A673 (cell line): ENCODE results near the gene SNAP25. TPM values are rescaled to one million over a fixed set of nuclear protein-coding genes. Genes with fewer than 3 reads are reported as not detected.

Experiments
- BruUV-seq: library from RNA; stranded (reverse); fragments of 400-500 nt; replicated peaks from 2 replicates; lab custom pipeline; 2021; lab: Mats Ljungman, UMichigan
- CTCF ChIA-PET: fragments of 300-600 bp; sonication (Branson Sonifier 250); formaldehyde crosslinking; loops from one replicate; lab custom pipeline; 2022; ENCODE audit warnings: antibody characterized with exemption; lab: Charles Lee
- POLR2A ChIA-PET: fragments of 300-600 bp; sonication (Branson Sonifier 250); formaldehyde crosslinking; loops from one replicate; lab custom pipeline; 2022; ENCODE audit warnings: antibody characterized with exemption; ENCODE audit not compliant: low non-redundant PET; lab: Charles Lee
- DNase-seq: peaks from one replicate; pipeline ENCODE4 v3.0.0-alpha.2; 2015; ENCODE audit warnings: low spot score
- H3K27ac ChIP-seq: fragments of 200-600 bp; sonication (generic); 2 replicates; pipeline ENCODE4 v1.5.1; 2016; ENCODE audit warnings: mixed run types, low read depth, mild to moderate bottlenecking, mixed read lengths, antibody characterized with exemption, low read length; ENCODE audit not compliant: poor library complexity, severe bottlenecking
- H3K27me3 ChIP-seq: fragments of 200-600 bp; sonication (generic); replicated peaks from 2 replicates; pipeline ENCODE4 v1.6.1; 2017; ENCODE audit warnings: mixed run types, low read depth, mild to moderate bottlenecking, mixed read lengths, antibody characterized with exemption, low read length; ENCODE audit not compliant: insufficient read depth, poor library complexity
- H3K36me3 ChIP-seq: fragments of 200-600 bp; sonication (generic); 2 replicates; pipeline ENCODE4 v1.6.1; 2016; ENCODE audit warnings: mixed run types, mild to moderate bottlenecking, mixed read lengths, antibody characterized with exemption, low read length; ENCODE audit not compliant: insufficient read depth, poor library complexity, severe bottlenecking
- H3K4me1 ChIP-seq: fragments of 200-600 bp; sonication (generic); 2 replicates; pipeline ENCODE4 v1.6.1; 2017; ENCODE audit warnings: mixed run types, mild to moderate bottlenecking, mixed read lengths, antibody characterized with exemption, low read length; ENCODE audit not compliant: insufficient read depth, poor library complexity, severe bottlenecking
- H3K4me3 ChIP-seq: fragments of 200-600 bp; sonication (generic); 2 replicates; pipeline ENCODE4 v1.5.1; 2016; ENCODE audit warnings: low read depth, mixed run types, mild to moderate bottlenecking, mixed read lengths, low read length; ENCODE audit not compliant: poor library complexity, severe bottlenecking
- H3K9me3 ChIP-seq: fragments of 200-600 bp; sonication (generic); 2 replicates; pipeline ENCODE4 v1.6.1; 2016; ENCODE audit warnings: mixed run types, low read depth, mild to moderate bottlenecking, mixed read lengths, antibody characterized with exemption, low read length; ENCODE audit not compliant: poor library complexity, severe bottlenecking
- CTCF ChIP-seq: fragments of 300-800, 200-600 bp; sonication (generic); conservative IDR thresholded peaks from 2 replicates; pipeline ENCODE4 v1.5.1; 2017; ENCODE audit warnings: low read depth, mild to moderate bottlenecking, antibody characterized with exemption, low read length, moderate library complexity, mixed read lengths
- EZH2 ChIP-seq: fragments of 200-600 bp; sonication (generic); IDR thresholded peaks from 2 replicates; pipeline ENCODE4 v1.6.1; 2017; ENCODE audit warnings: borderline replicate concordance, low read depth, mild to moderate bottlenecking, mixed read lengths, antibody characterized with exemption, low read length; ENCODE audit not compliant: poor library complexity, severe bottlenecking
- intact Hi-C: fragments of 100-400 bp; cut with micrococcal nuclease; formaldehyde crosslinking; loops from one replicate; pipeline ENCODE4 v1.10.0; 2022; ENCODE audit not compliant: unreplicated experiment
- total RNA-seq: library from RNA; stranded (reverse); gene quantifications from 2 replicates; pipeline ENCODE4 v1.2.3, GENCODE V29; 2021

Gene SNAP25
- total RNA-seq, 1 experiment from 2014 or later, result 5.8 TPM

DNA sequence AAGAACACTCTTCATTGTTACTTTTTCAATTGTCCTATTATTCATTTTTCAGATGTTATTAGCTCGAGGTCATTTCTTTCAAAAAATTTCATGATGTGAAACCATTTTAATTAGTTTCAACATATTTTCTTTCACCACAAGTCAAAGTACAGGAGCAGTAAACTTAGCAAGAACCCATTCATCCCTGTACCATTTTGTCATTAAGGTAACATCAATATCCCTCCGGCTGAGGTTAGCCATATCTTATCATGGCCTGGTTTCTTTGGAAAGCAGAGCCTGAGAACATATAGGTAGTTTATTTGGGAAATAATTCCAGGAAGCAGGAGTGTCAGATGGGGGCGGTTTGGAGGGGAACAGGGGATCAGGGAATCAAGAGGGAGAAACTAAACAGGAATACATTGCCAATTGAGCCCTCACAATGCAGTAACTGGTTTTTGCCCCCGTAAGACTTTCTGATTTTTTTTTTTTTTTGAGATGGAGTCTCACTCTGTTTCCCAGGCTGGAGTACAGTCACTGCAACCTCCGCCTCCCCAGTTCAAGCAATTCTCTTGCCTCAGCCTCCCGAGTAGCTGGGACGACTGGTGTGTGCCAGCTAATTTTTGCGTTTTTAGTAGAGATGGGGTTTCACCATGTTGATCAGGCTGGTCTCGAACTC, 131.7 kb downstream of the SNAP25 start:
- no peak for DNase-seq
- H3K27ac ChIP-seq, result peak overlapping the region; percentile 88
- ChIA-PET POLR2A (no interaction called here), CTCF (no interaction called here)
- H3K9me3 ChIP-seq, result no peaks in the 10 kb centered on the region
- peaks cover 55% of the 10 kb centered on the region for H3K4me1 ChIP-seq
- H3K4me3 ChIP-seq, result no peak overlapping the region
- H3K36me3 ChIP-seq, result no peaks in the 10 kb centered on the region
- no peak for TF ChIP-seq EZH2
- no peak for TF ChIP-seq CTCF
- intact Hi-C loops, result loop anchor here (5.0 kb wide), 5 partner anchors 67 to 322 kb away; partner anchors contain the start of genes JAG1 and MKKS
- no peaks in the 10 kb centered on the region for H3K27me3 ChIP-seq
- BruUV-seq, result TSS peak; percentile 25

DNA sequence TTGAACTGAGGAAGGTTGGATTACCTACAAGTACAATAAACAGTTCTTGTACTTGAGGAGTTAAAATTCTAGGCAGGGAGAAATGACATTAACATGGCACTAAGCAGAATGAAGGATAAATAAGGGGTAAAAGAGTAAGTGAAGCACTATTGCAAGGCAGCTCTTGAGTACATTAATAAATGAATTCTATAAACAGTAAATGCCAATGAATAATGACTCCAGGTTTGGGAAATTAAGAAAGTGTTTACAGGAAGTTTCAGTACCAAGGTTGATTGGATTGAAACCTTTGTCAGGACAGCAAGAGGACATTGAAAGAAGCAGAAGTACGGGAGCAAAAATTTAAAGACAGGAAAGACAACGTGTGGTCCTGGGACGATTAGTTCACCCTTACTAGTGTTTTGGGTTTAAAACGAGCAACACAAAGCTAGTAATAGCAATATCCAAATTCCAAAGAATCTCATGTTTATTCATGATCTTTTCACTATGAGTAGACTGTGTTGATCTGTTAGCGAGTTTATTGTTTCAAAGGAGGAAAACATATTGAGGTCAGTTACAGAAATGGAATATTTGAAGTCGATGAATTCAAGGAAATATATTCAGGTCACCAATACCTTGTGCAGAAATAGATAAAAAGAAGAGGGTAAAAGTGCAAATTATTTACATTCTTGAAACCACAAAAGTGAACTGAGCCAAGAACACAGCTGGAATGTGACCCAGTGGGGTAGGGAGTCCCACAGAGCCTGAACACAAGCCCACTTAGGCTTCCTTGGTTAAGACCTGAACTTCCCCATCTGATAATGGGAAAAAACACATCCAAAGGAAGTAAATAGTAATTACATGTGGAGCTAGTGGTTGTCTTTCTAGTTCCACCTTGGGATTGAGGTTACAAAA, 134.5 kb downstream of the SNAP25 start:
- no peaks in the 10 kb centered on the region for H3K9me3 ChIP-seq
- intact Hi-C loops, result loop anchor here (1.0 to 5.0 kb wide), 7 partner anchors 64 to 319 kb away; partner anchors contain the start of genes JAG1, MKKS and SNAP25
- no peaks in the 10 kb centered on the region for H3K27me3 ChIP-seq
- POLR2A ChIA-PET, result interaction anchor here (0.7 kb wide), 1 partner anchor 27 kb away, joined by 5 read pairs; no protein-coding TSS in a partner anchor
- TSS peak; percentile 75 for BruUV-seq
- H3K4me1 ChIP-seq, result peaks cover 39% of the 10 kb centered on the region
- no peak overlapping the region for H3K4me3 ChIP-seq
- CTCF ChIA-PET, result no interaction called here
- DNase-seq, result peak; percentile 82
- H3K27ac ChIP-seq, result peak overlapping the region; percentile 88
- no peaks in the 10 kb centered on the region for H3K36me3 ChIP-seq
- no peak for TF ChIP-seq CTCF
- no peak for TF ChIP-seq EZH2

GRCh38 chr20:10356628-10357027, 138.0 kb downstream of the SNAP25 start:
- H3K36me3 ChIP-seq, result no peaks in the 10 kb centered on the region
- no peak overlapping the region for H3K4me3 ChIP-seq
- H3K4me1 ChIP-seq, result peaks cover 22% of the 10 kb centered on the region
- no peaks in the 10 kb centered on the region for H3K9me3 ChIP-seq
- no TSS peak for BruUV-seq
- ChIA-PET CTCF (no interaction called here), POLR2A (no interaction called here)
- DNase-seq, result no peak
- H3K27ac ChIP-seq, result no peak overlapping the region
- TF ChIP-seq EZH2 (no peak), CTCF (no peak)
- no peaks in the 10 kb centered on the region for H3K27me3 ChIP-seq
- intact Hi-C loops, result no loop called here

Other genes with a start within 250 kb of the SNAP25 start
- 0.96 and 1.3 TPM in 2 replicates for gene ANKEF1, start 183.8 kb upstream of the SNAP25 start, total RNA-seq
- gene MKKS, start 215.4 kb downstream of the SNAP25 start, total RNA-seq, result 29.2 and 31.9 TPM in 2 replicates
- gene SLX4IP, start 216.5 kb downstream of the SNAP25 start, total RNA-seq, result 8.5 and 9.8 TPM in 2 replicates